A549 (cell line): ENCODE data around the gene LAMA2. TPM values are rescaled to one million over a fixed set of nuclear protein-coding genes. Genes with fewer than 3 reads are reported as not detected.

Source experiments
- ATAC-seq, 2 experiments: fragments of 200-7000 bp in 1 of 2; fragments of >200 bp in 1 of 2; cut with Nextera tagmentation in 1 of 2; cut with Tn5 transposase in 1 of 2; 3 replicates each; pipeline versions ENCODE4 v1.8.0 to v1.9.1; 2018 to 2020; ENCODE audit warnings: mild to moderate bottlenecking in 1 of 2, moderate library complexity in 1 of 2
- CTCF ChIA-PET: fragments of 300-600 bp; sonication (Branson Sonifier 250); formaldehyde crosslinking; extraction: SDS; loops from one replicate; lab custom pipeline; 2021; ENCODE audit warnings: antibody characterized with exemption, inconsistent platforms; lab: Yijun Ruan, JAX
- POLR2A ChIA-PET: fragments of 350-600 bp; formaldehyde crosslinking; extraction: SDS; loops from one replicate; lab custom pipeline; 2021; ENCODE audit warnings: antibody characterized with exemption, inconsistent platforms; lab: Yijun Ruan, JAX
- DNase-seq, 2 experiments: peaks; one replicate each; pipeline versions ENCODE4 v3.0.0 to v3.0.0-alpha.2; 2011 to 2016; ENCODE audit warnings: low read depth in 1 of 2, low spot score in 1 of 2
- FAIRE-seq: peaks from 2 replicates; lab custom pipeline; 2011; peaks lifted over from hg19 to GRCh38; lab: Jason Lieb, UNC
- H3K27ac ChIP-seq, 2 experiments: fragments of >200 bp; sonication (Bioruptor Twin); formaldehyde crosslinking; 3 replicates each; pipeline ENCODE4 v1.5.1; 2016 to 2017
- H3K4me1 ChIP-seq: fragments of >200 bp; sonication (Bioruptor Twin); formaldehyde crosslinking; 3 replicates; pipeline ENCODE4 v1.6.1; 2016
- H3K4me2 ChIP-seq: fragments of >200 bp; sonication (Bioruptor Twin); formaldehyde crosslinking; 3 replicates; pipeline ENCODE4 v1.6.1; 2016
- H3K4me3 ChIP-seq: fragments of >200 bp; sonication (Bioruptor Twin); formaldehyde crosslinking; 3 replicates; pipeline ENCODE4 v1.5.1; 2016
- H3K9me3 ChIP-seq: fragments of >200 bp; sonication (Bioruptor Twin); formaldehyde crosslinking; 3 replicates; pipeline ENCODE4 v1.6.1; 2016
- CBX2 ChIP-seq: fragments of 200-600 bp; sonication (generic); IDR thresholded peaks from 2 replicates; pipeline ENCODE4 v1.6.1; 2016; ENCODE audit warnings: low read depth, mild to moderate bottlenecking, borderline replicate concordance
- CBX8 ChIP-seq: fragments of 200-600 bp; sonication (generic); IDR thresholded peaks from 2 replicates; pipeline ENCODE4 v1.6.1; 2016
- CHD2 ChIP-seq: fragments of 150-350 bp; IDR thresholded peaks from 2 replicates; pipeline ENCODE4 v1.6.1; 2014; ENCODE audit warnings: low read length; ENCODE audit not compliant: partially characterized antibody
- ESRRA ChIP-seq: fragments of 150-350 bp; IDR thresholded peaks from 2 replicates; pipeline ENCODE4 v1.6.1; 2014; ENCODE audit warnings: mild to moderate bottlenecking, low read length, borderline replicate concordance
- HEYL ChIP-seq: fragments of 250-450 bp; sonication (Bioruptor Pico); IDR thresholded peaks from 2 replicates; pipeline ENCODE4 v1.8.0; 2021; ENCODE audit warnings: mild to moderate bottlenecking, moderate library complexity
- HOXB5 ChIP-seq: fragments of 250-450 bp; sonication (Bioruptor Pico); IDR thresholded peaks from 2 replicates; pipeline ENCODE4 v1.5.0; 2020; ENCODE audit warnings: mild to moderate bottlenecking, moderate library complexity
- KDM1A ChIP-seq: fragments of 200-600 bp; sonication (generic); IDR thresholded peaks from 2 replicates; pipeline ENCODE4 v1.6.1; 2016; ENCODE audit warnings: low read depth, mild to moderate bottlenecking
- MAFK ChIP-seq: fragments of 450-650 bp; IDR thresholded peaks from 2 replicates; pipeline ENCODE4 v1.6.1; 2014; ENCODE audit not compliant: partially characterized antibody
- MAZ ChIP-seq: fragments of 150-350 bp; IDR thresholded peaks from 2 replicates; pipeline ENCODE4 v1.6.1; 2014; ENCODE audit warnings: antibody characterized with exemption, low read depth, low read length, borderline replicate concordance
- NFE2L2 ChIP-seq: fragments of 150-350 bp; conservative IDR thresholded peaks from 2 replicates; pipeline ENCODE4 v1.6.1; 2014; ENCODE audit warnings: low read length
- NPAS2 ChIP-seq: fragments of 250-450 bp; sonication (Bioruptor Pico); IDR thresholded peaks from 2 replicates; pipeline ENCODE4 v1.8.0; 2022; ENCODE audit warnings: mild to moderate bottlenecking, moderate library complexity, borderline replicate concordance
- NR3C1 ChIP-seq: fragments of >200 bp; sonication (Bioruptor Twin); formaldehyde crosslinking; IDR thresholded peaks from 3 replicates; pipeline ENCODE4 v1.6.1; 2017
- POLR2AphosphoS2 ChIP-seq: conservative IDR thresholded peaks from 2 replicates; pipeline ENCODE4 v1.6.1; 2012; ENCODE audit warnings: low read length, improper control_type of control experiment, inconsistent platforms
- RAD21 ChIP-seq, 2 experiments: fragments of >200 bp in 1 of 2; sonication (Bioruptor Twin) in 1 of 2; formaldehyde crosslinking in 1 of 2; IDR thresholded peaks in 1 of 2; conservative IDR thresholded peaks in 1 of 2; 2 replicates in 1 of 2; 3 replicates in 1 of 2; pipeline ENCODE4 v1.6.1; 2012 to 2018; ENCODE audit warnings: inconsistent platforms in 1 of 2
- RNF2 ChIP-seq: fragments of 200-600 bp; sonication (generic); IDR thresholded peaks from 2 replicates; pipeline ENCODE4 v1.6.1; 2016; ENCODE audit warnings: low read depth, mild to moderate bottlenecking, antibody characterized with exemption, moderate library complexity, borderline replicate concordance
- SMC3 ChIP-seq: fragments of >200 bp; sonication (Bioruptor Twin); formaldehyde crosslinking; IDR thresholded peaks from 3 replicates; pipeline ENCODE4 v1.6.1; 2018; ENCODE audit warnings: inconsistent platforms
- TFCP2L1 ChIP-seq: fragments of 250-450 bp; sonication (Bioruptor Pico); IDR thresholded peaks from 2 replicates; pipeline ENCODE4 v1.5.0; 2021; ENCODE audit warnings: mild to moderate bottlenecking
- TP53 ChIP-seq: fragments of 250-450 bp; sonication (Bioruptor Pico); IDR thresholded peaks from 2 replicates; pipeline ENCODE4 v1.5.0; 2021; ENCODE audit warnings: mild to moderate bottlenecking, moderate library complexity
- ZNF302 ChIP-seq: fragments of 250-450 bp; sonication (Bioruptor Pico); IDR thresholded peaks from 2 replicates; pipeline ENCODE4 v1.9.0; 2021; ENCODE audit warnings: inconsistent platforms, mild to moderate bottlenecking, moderate library complexity
- WGBS: methylation state at CpG from one replicate; pipeline ENCODE4 v1.1.6; 2017; ENCODE audit errors: missing lambda C conversion rate; 5-methylcytosine and 5-hydroxymethylcytosine counted together
- polyA plus RNA-seq, 4 experiments: library from polyadenylated mRNA; depleted of rRNA in 3 of 4; stranded (reverse); fragments of >200 nt; fragmentation: RNase III in 1 of 4; extraction: RNeasy Plus Mini Kit Qiagen cat#74134 plus additional on column Dnase treatment in 1 of 4; gene quantifications; 2 replicates in 3 of 4; 3 replicates in 1 of 4; pipeline ENCODE4 v1.2.3, GENCODE V29; 2011 to 2017
- TF ChIP-seq, protein P1 (sequence below): fragments of 450-650 bp; IDR thresholded peaks from 2 replicates; pipeline ENCODE4 v1.6.1; 2014; ENCODE audit warnings: antibody characterized with exemption
- TF ChIP-seq, protein P2 (sequence below): fragments of 250-450 bp; sonication (Bioruptor Pico); IDR thresholded peaks from 2 replicates; pipeline ENCODE4 v1.5.0; 2021; ENCODE audit warnings: mild to moderate bottlenecking, moderate library complexity, borderline replicate concordance
- TF ChIP-seq, protein P3 (sequence below): fragments of >200 bp; sonication (Bioruptor Twin); formaldehyde crosslinking; IDR thresholded peaks from 3 replicates; pipeline ENCODE4 v1.5.1; 2016

Gene LAMA2
- polyA plus RNA-seq, 2 of the 4 experiments (the other 2 are of a cell fraction), result 0.21 to 1.3 TPM

DNA sequence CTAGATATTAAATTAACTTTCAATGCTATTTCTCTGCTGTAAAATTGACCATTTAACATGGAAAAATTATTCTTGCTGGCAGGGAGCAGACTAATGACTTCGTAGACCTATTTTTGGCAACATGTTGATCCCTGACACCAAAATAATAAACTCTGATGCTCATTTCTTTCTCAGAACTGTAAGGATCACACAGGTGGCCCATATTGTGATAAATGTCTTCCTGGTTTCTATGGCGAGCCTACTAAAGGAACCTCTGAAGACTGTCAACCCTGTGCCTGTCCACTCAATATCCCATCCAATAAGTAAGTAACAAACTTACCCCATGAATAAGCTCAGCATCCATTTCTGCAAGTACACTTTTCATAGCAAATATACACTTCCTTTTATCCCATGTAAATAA, 387.5 kb downstream of the LAMA2 start:
- TF ChIP-seq TFCP2L1 (CRISPR knock-in tag) (no peak), NR3C1 (no peak), NFE2L2 (no peak), KDM1A (no peak)
- ChIA-PET CTCF (interaction anchor here (2.1 kb wide), 1 partner anchor 11 kb away, joined by 4 read pairs; no protein-coding TSS in a partner anchor), POLR2A (no interaction called here)
- no peaks in the 10 kb centered on the region for H3K4me1 ChIP-seq
- FAIRE-seq (no peak), DNase-seq (no peak), ATAC-seq (no peak)
- no peaks in the 10 kb centered on the region for H3K9me3 ChIP-seq
- no peak overlapping the region for H3K27ac ChIP-seq
- 64% methylated on average over 2 of the region's 2 CpGs for WGBS
- H3K4me2 ChIP-seq, result no peak overlapping the region
- no peak overlapping the region for H3K4me3 ChIP-seq

DNA sequence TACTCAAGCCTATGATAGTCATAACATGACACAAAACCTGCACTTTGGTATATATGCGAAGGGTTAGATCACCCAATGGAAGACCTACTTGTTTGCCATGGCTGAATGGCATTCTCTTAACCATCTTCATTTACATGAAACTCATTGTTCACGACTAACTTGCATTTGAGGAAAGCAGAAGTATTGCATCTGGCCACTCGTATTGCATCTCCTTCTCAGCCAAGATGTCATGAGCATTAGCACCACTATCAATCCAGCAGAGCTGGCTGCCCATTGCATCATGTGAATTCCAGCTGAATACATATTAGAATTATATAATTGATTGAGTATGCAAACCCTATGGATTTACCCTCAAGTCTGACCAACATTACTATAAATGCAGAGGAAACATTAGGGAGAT, 390.2 kb downstream of the LAMA2 start:
- WGBS, result 28% methylated on average over 3 of the region's 3 CpGs
- TF ChIP-seq RNF2 (no peak), TP53 (CRISPR knock-in tag) (no peak), CBX2 (no peak), MAZ (no peak), NPAS2 (CRISPR knock-in tag) (no peak), MAFK (no peak), POLR2AphosphoS2 (no peak), HOXB5 (CRISPR knock-in tag) (no peak), SMC3 (no peak), NR3C1 (no peak), KDM1A (no peak)
- TF ChIP-seq, protein P1, sequence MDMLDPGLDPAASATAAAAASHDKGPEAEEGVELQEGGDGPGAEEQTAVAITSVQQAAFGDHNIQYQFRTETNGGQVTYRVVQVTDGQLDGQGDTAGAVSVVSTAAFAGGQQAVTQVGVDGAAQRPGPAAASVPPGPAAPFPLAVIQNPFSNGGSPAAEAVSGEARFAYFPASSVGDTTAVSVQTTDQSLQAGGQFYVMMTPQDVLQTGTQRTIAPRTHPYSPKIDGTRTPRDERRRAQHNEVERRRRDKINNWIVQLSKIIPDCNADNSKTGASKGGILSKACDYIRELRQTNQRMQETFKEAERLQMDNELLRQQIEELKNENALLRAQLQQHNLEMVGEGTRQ, result no peak
- FAIRE-seq, result no peak

DNA sequence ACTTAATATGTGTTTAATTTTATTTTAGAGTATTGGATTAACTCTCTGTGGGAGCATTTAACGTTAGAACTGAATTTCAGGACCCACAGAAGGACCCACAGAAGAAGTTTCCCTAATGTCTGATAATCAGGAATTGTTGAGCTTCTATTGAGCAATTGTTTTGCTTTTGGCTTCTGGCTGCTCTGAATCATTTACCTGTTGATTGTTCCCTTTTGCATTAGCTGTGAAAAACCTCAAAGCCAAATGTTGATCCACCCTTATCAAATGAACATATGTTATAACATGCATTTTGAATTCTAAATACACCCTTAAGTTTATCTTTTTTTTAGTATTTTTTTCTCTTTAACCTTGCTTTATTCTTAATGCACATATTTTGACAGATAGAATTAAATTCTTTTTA, 393.5 kb downstream of the LAMA2 start:
- POLR2A ChIA-PET, result no interaction called here
- CTCF ChIA-PET, result no interaction called here
- FAIRE-seq (no peak), ATAC-seq (no peak), DNase-seq (no peak)
- TF ChIP-seq SMC3 (no peak), NPAS2 (CRISPR knock-in tag) (no peak), ZNF302 (CRISPR knock-in tag) (no peak), HEYL (no peak), ESRRA (no peak), CBX8 (no peak), RAD21 (conservative IDR thresholded peaks at IDR 0.05 in 1 of 2, IDR thresholded peaks at IDR 0.05 in 1 of 2) (no peak), CHD2 (no peak)
- TF ChIP-seq, protein P2, sequence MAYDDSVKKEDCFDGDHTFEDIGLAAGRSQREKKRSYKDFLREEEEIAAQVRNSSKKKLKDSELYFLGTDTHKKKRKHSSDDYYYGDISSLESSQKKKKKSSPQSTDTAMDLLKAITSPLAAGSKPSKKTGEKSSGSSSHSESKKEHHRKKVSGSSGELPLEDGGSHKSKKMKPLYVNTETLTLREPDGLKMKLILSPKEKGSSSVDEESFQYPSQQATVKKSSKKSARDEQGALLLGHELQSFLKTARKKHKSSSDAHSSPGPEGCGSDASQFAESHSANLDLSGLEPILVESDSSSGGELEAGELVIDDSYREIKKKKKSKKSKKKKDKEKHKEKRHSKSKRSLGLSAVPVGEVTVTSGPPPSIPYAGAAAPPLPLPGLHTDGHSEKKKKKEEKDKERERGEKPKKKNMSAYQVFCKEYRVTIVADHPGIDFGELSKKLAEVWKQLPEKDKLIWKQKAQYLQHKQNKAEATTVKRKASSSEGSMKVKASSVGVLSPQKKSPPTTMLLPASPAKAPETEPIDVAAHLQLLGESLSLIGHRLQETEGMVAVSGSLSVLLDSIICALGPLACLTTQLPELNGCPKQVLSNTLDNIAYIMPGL (CRISPR knock-in tag), result no peak
- TF ChIP-seq, protein P3, sequence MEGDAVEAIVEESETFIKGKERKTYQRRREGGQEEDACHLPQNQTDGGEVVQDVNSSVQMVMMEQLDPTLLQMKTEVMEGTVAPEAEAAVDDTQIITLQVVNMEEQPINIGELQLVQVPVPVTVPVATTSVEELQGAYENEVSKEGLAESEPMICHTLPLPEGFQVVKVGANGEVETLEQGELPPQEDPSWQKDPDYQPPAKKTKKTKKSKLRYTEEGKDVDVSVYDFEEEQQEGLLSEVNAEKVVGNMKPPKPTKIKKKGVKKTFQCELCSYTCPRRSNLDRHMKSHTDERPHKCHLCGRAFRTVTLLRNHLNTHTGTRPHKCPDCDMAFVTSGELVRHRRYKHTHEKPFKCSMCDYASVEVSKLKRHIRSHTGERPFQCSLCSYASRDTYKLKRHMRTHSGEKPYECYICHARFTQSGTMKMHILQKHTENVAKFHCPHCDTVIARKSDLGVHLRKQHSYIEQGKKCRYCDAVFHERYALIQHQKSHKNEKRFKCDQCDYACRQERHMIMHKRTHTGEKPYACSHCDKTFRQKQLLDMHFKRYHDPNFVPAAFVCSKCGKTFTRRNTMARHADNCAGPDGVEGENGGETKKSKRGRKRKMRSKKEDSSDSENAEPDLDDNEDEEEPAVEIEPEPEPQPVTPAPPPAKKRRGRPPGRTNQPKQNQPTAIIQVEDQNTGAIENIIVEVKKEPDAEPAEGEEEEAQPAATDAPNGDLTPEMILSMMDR, result no peak
- WGBS, result 0% methylated on average over 1 of the region's 1 CpG
- H3K4me1 ChIP-seq, result no peaks in the 10 kb centered on the region
- H3K27ac ChIP-seq, result no peak overlapping the region
- no peaks in the 10 kb centered on the region for H3K9me3 ChIP-seq
- no peak overlapping the region for H3K4me3 ChIP-seq
- H3K4me2 ChIP-seq, result no peak overlapping the region

More for the DNA sequence above, 390.2 kb downstream of the LAMA2 start:
- CTCF ChIA-PET, result interaction anchor here (0.6 kb wide), 1 partner anchor 311 kb away, joined by 6 read pairs; no protein-coding TSS in a partner anchor
- H3K9me3 ChIP-seq, result no peaks in the 10 kb centered on the region
- ATAC-seq (no peak), DNase-seq (no peak)
- H3K4me2 ChIP-seq, result no peak overlapping the region
- no peaks in the 10 kb centered on the region for H3K4me1 ChIP-seq
- POLR2A ChIA-PET, result no interaction called here
- H3K4me3 ChIP-seq, result no peak overlapping the region
- H3K27ac ChIP-seq, result no peak overlapping the region
